ENCODE data around the gene ABCF1.

ABCF1 gene

DNA sequence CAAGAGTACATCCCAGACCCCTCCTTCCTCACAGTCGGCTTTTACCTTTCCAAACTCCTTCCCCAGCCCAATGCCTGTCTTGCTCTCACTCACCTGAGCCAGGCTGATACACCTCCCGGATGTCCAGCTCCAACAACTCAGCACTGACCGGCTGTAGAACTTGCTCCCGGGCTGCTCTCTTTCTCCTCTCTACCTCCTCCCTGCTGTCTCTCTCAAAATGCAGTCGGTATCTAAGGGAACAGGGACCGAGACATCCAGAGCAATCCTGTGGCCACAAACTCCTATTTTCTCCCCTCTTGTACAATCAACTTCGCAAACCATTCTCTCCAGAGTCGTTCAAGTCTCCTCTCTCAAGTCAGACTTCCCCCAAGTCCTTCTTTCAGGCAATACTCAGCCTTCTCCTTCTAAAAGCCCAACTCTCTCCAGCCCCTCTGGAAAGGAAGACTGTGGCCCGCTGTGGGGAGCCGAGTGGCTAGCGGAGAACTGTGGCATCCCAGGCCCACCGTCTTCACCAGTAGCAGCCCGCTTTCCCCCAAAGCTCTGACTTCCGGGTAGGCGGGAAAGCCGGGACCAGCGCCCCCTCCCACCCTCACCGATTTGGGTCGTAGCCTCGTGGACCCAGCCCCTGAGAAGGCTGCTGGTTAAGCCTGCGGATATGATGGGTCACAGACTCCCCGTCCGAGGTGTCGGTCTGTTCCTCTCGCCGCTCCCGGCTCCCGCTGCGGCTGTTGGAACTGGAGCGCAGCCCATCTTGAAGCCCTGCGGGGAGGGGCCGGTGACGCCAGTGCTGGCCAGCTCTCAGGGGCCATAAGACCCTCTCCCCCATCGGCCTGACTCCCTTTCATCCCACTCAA, 16.1 kb upstream of the ABCF1 start:
- ATAC-seq, result no peak
- H3K4me1 Mint-ChIP-seq, result peaks cover 71% of the 10 kb centered on the region

GRCh38 chr6:30555816-30556065, 15.5 kb upstream of the ABCF1 start:
- no peaks in the 10 kb centered on the region for H3K9me3 Mint-ChIP-seq
- H3K36me3 Mint-ChIP-seq, result peaks cover 98% of the 10 kb centered on the region
- ATAC-seq, result no peak

More for the DNA sequence above, 16.1 kb upstream of the ABCF1 start:
- Mint-ChIP-seq H3K9me3 (no peaks in the 10 kb centered on the region), H3K4me3 (peak overlapping the region; percentile 88), H3K36me3 (peaks cover 98% of the 10 kb centered on the region), H3K27ac (peak overlapping the region; percentile 97)
- peak in 1 of 2 donors; percentile 14 for DNase-seq (ENCODE audit: low spot score in 2 of 2)

DNA sequence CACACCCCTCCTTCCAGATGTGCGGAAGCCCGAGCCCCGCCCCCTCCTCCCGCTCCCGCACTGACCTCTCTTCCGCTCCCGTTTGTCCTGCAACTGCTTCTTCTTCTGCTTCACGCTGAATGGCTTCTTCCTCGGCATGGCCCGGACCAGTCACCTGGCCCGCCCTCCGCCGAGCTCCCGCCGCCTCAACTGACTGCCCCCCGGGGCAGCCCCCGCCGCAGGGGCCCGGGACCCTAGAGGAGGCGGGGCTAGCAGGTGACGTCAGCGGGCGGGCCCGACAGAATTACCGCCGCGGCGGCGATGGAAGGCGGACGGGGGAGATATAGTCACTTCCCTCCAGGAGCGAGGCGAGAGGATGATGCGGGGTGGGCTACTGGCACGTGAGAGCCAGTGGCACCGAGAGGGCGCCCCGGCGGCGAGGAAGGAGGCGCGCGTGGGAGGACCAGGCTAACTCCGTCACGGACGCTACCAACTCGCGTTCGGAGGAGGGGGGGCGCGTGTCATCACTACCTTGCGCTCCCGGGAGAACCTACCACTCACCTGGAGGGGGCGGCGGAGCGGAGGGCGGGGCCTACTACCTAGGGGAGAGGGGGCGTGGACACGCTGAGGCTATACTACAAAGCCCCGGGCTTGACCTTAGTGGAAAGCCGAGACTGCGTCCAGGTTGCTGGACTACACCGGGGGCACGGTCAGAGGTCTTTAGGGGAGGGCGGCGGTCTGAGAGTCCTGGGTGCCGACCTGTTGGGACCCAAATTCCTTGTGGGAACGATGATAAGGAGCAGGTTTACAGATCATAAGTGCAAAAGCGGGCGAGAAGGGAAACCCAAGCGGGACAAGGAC, 15.0 kb upstream of the ABCF1 start, which contains the start of gene GNL1:
TSS of gene GNL1 (minus strand) at position 424 of the 840 bp plus-strand sequence. CDS start at position 138, 286 bp downstream.
- Mint-ChIP-seq H3K4me3 (peak within 1 kb of the TSS; percentile 88), H3K27ac (peak within 1 kb of the TSS; percentile 97), H3K36me3 (peaks cover 95% of the 10 kb centered on the region), H3K9me3 (no peaks in the 10 kb centered on the region), H3K4me1 (peaks cover 63% of the 10 kb centered on the region)
- ATAC-seq (peak; percentile 92), DNase-seq (ENCODE audit: low spot score in 2 of 2) (peak; percentile 97 to 100)

More at GRCh38 chr6:30555816-30556065, 15.5 kb upstream of the ABCF1 start:
- peak overlapping the region; percentile 88 for H3K4me3 Mint-ChIP-seq
- DNase-seq (ENCODE audit: low spot score in 2 of 2), result no peak
- H3K27ac Mint-ChIP-seq, result peak overlapping the region; percentile 97
- H3K4me1 Mint-ChIP-seq, result peaks cover 66% of the 10 kb centered on the region

DNA sequence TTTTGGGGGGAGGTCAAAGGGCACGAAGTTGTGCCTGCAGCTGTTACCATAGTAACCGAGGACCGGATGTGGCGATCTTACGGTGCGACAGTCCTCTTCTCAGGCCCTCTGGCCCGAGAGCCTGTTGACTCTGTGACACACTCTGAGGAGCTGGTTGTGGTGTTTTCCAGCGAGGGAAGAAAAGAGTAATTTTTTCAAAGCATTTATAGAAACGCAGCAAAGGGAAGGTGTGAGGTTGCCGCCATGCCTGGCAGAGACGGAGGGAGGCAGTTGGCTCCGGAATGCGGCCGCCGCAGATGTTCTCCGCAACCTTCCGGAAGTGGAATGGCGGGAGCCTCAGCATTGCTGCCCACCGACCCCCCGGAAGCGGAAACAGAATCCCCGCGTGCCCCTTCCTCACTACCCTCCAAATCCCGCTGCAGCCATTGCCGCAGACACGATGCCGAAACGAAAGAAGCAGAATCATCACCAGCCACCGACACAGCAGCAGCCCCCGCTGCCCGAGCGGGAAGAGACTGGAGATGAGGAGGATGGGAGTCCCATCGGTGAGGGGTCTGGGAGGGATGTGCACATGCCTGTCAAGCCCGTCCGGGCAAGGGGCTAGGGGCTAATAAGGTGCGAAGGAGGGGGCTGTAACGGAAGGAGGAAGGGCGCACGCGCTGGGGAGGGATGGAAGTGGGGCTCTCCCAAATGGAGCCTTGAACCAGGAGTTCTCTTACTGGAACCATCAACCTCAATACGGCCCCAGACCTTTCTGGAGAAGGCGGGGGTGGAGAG, 14.1 kb upstream of the ABCF1 start, which contains the start of gene PRR3:
TSS of gene PRR3 (plus strand) at position 390 of the 777 bp plus-strand sequence. CDS start at position 440, 50 bp downstream.
- peaks cover 95% of the 10 kb centered on the region for H3K36me3 Mint-ChIP-seq
- H3K9me3 Mint-ChIP-seq, result no peaks in the 10 kb centered on the region
- peak; percentile 85 for ATAC-seq
- peaks cover 63% of the 10 kb centered on the region for H3K4me1 Mint-ChIP-seq
- H3K27ac Mint-ChIP-seq, result peak within 1 kb of the TSS; percentile 97
- H3K4me3 Mint-ChIP-seq, result peak within 1 kb of the TSS; percentile 88
- peak; percentile 57 to 91 for DNase-seq (ENCODE audit: low spot score in 2 of 2)

DNA sequence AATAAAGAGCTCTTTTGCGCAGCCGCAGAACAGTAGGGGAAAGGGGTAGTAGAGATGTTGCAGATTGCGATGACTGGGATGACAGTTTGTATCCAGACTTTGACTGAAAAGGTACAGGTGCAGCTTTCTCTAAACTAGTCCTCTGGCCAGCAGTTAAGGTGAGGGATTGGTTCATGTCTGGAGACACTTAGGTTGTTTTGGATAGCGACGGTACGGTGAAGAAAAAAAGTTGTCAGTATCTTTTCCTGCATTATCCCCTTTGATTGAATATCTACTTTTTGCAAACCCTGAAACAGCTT, 13.6 kb upstream of the ABCF1 start:
- no peak for DNase-seq (ENCODE audit: low spot score in 2 of 2)
- Mint-ChIP-seq H3K4me1 (peaks cover 63% of the 10 kb centered on the region), H3K27ac (peak overlapping the region; percentile 97), H3K4me3 (peak overlapping the region; percentile 88), H3K36me3 (peaks cover 95% of the 10 kb centered on the region), H3K9me3 (no peaks in the 10 kb centered on the region)
- ATAC-seq, result peak; percentile 2

GRCh38 chr6:30560930-30561329, 10.3 kb upstream of the ABCF1 start:
- H3K4me3 Mint-ChIP-seq, result no peak overlapping the region
- peaks cover 39% of the 10 kb centered on the region for H3K4me1 Mint-ChIP-seq
- DNase-seq (ENCODE audit: low spot score in 2 of 2) (no peak), ATAC-seq (no peak)
- H3K36me3 Mint-ChIP-seq, result peaks cover 86% of the 10 kb centered on the region
- no peak overlapping the region for H3K27ac Mint-ChIP-seq
- H3K9me3 Mint-ChIP-seq, result no peaks in the 10 kb centered on the region

- Mint-ChIP-seq H3K9me3 (no peaks in the 10 kb centered on the region), H3K4me1 (peaks cover 25% of the 10 kb centered on the region), H3K36me3 (peaks cover 68% of the 10 kb centered on the region), H3K27ac (peak overlapping the region; percentile 41), H3K4me3 (no peak overlapping the region)
- ATAC-seq, result no peak
- no peak for DNase-seq (ENCODE audit: low spot score in 2 of 2)
Observed at GRCh38 chr6:30562470-30563425, 8.5 kb upstream of the ABCF1 start.

- Mint-ChIP-seq H3K9me3 (no peaks in the 10 kb centered on the region), H3K36me3 (peaks cover 54% of the 10 kb centered on the region), H3K4me1 (peaks cover 20% of the 10 kb centered on the region), H3K4me3 (no peak overlapping the region), H3K27ac (peak overlapping the region; percentile 39)
- DNase-seq (ENCODE audit: low spot score in 2 of 2), result no peak
- ATAC-seq, result no peak
Observed at GRCh38 chr6:30564114-30564513, 7.1 kb upstream of the ABCF1 start.

DNA sequence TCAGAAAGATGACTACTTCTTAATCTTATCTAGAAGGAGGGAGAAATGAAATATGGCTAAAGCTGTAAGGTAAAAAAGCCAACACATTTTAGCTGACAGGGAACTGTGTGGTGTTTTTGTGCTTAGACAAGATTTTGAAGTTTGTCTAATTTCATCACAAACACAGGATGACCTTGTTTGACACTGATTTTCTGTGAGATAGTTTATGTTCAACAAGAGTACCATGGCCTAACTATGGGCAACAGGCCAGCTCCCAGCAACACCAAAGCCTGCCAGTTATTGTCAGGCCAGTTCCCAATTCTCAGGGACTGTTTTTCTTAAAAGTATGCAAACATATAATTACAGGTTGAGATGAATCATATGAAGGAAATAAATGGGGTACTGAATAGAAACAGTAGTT, 5.5 kb upstream of the ABCF1 start:
- no peak for ATAC-seq
- Mint-ChIP-seq H3K36me3 (peaks cover 43% of the 10 kb centered on the region), H3K9me3 (no peaks in the 10 kb centered on the region), H3K4me3 (no peak overlapping the region), H3K4me1 (peaks cover 36% of the 10 kb centered on the region), H3K27ac (peak overlapping the region; percentile 58)
- no peak for DNase-seq (ENCODE audit: low spot score in 2 of 2)

- DNase-seq (ENCODE audit: low spot score in 2 of 2) (peak in 1 of 2 donors; percentile 64), ATAC-seq (peak; percentile 71)
- H3K36me3 Mint-ChIP-seq, result peaks cover 37% of the 10 kb centered on the region
- H3K27ac Mint-ChIP-seq, result peak overlapping the region; percentile 46
- peaks cover 50% of the 10 kb centered on the region for H3K4me1 Mint-ChIP-seq
- no peaks in the 10 kb centered on the region for H3K9me3 Mint-ChIP-seq
- H3K4me3 Mint-ChIP-seq, result no peak overlapping the region
Observed at GRCh38 chr6:30568245-30568644, 3.0 kb upstream of the ABCF1 start.

DNA sequence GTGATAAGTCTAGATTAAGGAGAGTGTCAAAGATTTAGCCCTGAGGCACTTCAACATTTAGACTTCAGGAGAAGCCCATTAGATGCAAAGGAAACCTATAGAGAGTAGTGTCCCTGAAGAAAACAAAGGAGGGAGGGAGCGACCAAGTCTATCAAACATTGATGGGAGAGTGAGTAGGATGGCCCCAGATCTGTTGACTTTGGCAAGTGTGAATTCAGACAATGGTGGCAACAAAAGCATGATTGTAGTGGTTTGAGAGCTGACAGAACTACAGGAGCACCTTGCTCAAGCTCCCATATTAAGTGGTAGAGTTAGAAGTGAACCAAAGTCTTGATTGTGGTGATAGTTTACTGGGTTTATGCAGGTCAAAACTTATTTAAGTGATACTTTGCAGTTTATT, 979 bp upstream of the ABCF1 start:
- peaks cover 55% of the 10 kb centered on the region for H3K4me1 Mint-ChIP-seq
- no peaks in the 10 kb centered on the region for H3K9me3 Mint-ChIP-seq

DNA sequence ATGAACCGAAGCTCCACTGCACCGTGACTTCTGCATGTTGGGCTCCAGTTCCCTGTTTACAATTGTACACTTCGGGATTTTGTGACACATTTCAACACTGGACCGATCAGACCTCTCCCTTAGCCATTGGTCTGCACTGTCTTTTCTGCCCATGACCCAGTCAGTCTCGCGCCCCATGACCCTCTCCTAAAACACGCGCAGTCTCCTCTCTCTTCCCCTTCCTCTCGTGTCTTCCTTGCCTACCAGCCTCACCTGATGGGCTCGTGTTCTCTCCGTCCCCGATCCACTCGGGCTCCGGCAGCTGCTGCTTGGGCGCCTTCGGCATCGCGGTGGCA, 535 bp upstream of the ABCF1 start:
- ATAC-seq (peak; percentile 12), DNase-seq (ENCODE audit: low spot score in 2 of 2) (no peak)
- Mint-ChIP-seq H3K36me3 (peaks cover 46% of the 10 kb centered on the region), H3K27ac (peak overlapping the region; percentile 99), H3K4me1 (peaks cover 55% of the 10 kb centered on the region), H3K9me3 (no peaks in the 10 kb centered on the region), H3K4me3 (peak overlapping the region; percentile 97)

More for the DNA sequence above, 979 bp upstream of the ABCF1 start:
- no peak for DNase-seq (ENCODE audit: low spot score in 2 of 2)
- Mint-ChIP-seq H3K36me3 (peaks cover 41% of the 10 kb centered on the region), H3K4me3 (peak overlapping the region; percentile 97), H3K27ac (peak overlapping the region; percentile 99)
- ATAC-seq, result no peak

DNA sequence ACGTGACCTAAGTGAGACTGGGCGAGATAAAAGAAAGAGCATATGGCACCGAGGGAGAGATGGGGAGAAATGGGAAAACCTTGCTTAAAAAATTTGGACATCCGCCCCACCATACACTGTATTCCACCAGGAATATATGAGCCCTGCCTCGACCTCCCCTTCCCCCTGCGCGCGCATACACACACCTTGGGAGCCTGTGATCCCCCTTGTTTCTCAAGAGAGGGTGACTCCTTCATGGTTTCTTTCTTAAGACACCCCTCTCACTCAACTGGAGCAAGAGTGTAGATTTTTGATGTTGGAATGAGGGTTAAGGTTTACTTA, 480 bp downstream of the ABCF1 start:
- Mint-ChIP-seq H3K9me3 (no peaks in the 10 kb centered on the region), H3K36me3 (peaks cover 56% of the 10 kb centered on the region), H3K27ac (peak overlapping the region; percentile 99), H3K4me3 (peak overlapping the region; percentile 97), H3K4me1 (peaks cover 59% of the 10 kb centered on the region)
- DNase-seq (ENCODE audit: low spot score in 2 of 2), result no peak
- ATAC-seq, result no peak

DNA sequence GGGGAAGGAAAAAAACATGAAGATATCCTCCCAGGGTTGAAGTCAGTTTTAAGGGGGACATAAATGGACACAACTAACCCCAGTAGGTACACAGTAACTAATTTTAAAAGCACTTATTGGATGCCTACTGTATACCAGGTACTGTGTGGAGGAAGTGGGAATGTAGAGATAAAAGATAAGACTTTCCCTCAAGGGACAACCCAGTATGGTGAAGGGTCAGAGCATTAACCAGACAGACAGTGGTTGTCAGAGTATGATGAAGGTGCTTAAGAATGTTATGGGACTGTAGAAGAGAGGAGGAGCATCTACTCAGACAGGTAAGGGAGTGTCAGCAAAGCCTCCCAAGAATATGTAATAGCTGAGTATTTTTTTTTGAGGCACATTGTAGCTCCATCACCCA, 906 bp downstream of the ABCF1 start:
- H3K9me3 Mint-ChIP-seq, result no peaks in the 10 kb centered on the region

More for the DNA sequence above, 906 bp downstream of the ABCF1 start:
- peak overlapping the region; percentile 99 for H3K27ac Mint-ChIP-seq
- ATAC-seq, result no peak
- H3K36me3 Mint-ChIP-seq, result peaks cover 60% of the 10 kb centered on the region
- H3K4me1 Mint-ChIP-seq, result peaks cover 64% of the 10 kb centered on the region
- DNase-seq (ENCODE audit: low spot score in 2 of 2), result no peak
- peak overlapping the region; percentile 97 for H3K4me3 Mint-ChIP-seq

Measured in stimulated activated effector memory CD8-positive, alpha-beta T cell treated with anti-CD3 and anti-CD28 coated beads, Interleukin-12 subunit alpha, Interleukin-12 subunit beta, amount 100 ng/mL, for 72 hours (primary cell).